Amniotic stem cell (primary cell): ENCODE results near the gene FOSB.
"Not testable (repeated sequence)": the region's sequence is repeated elsewhere in the genome, so short reads cannot be mapped to it uniquely, and the experiment has no call there.

Source experiments
- DNase-seq: peaks from one replicate; lab custom pipeline; 2025; lab: John Stamatoyannopoulos, UW

FOSB gene

DNA sequence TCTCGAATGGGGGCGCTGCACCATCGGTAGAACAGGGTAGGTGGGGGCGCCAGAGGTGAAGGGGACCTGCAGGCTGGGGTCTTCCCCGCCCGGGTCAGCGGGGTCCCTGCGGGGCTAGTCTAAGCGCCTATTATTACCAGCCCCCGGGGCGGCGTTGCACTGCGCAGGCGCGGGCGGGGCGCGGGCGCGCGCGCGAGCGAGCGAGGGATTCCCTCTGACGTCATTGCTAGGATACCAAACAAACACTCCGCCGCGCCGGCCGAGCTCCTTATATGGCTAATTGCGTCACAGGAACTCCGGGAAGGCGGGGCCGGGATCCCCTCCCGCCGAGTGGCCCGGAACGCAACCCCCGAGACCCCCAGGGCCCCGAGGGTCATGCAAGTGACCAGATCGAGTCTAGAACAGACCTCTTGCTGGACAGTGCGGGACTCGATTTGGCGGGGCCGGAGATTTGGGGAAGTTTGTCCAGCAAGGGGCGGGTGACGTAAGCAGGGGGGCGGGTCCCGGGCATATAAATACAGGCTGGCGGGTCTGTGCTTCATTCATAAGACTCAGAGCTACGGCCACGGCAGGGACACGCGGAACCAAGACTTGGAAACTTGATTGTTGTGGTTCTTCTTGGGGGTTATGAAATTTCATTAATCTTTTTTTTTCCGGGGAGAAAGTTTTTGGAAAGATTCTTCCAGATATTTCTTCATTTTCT lies at the start of gene FOSB:
FOSB (plus strand) TSS at position 541 of the 703 bp plus-strand sequence. CDS start 591 bp downstream, outside the sequence.
- DNase-seq: peak; percentile 94

DNA sequence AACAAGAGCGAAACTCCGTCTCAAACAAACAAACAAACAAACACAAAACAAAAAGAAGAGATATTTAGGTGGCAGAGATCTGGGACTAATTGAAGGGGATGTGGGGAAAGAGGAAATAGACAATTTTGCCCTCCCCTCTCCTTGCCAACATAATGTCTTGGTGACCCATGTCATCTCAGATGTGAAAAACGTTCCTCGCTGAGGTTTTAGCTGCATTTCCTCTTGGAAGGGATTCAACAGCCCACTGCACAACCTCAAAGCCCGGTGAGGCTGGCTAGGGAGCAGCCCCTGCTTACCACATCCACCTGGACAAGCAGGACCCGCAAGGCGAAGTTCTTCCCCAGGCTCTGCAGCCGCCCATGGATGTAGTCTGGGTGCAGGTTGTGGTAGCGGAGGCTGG lies 49.0 kb upstream of the FOSB start:
- no peak for DNase-seq

GRCh38 chr19:45419396-45419795 lies 48.4 kb upstream of the FOSB start:
- no peak for DNase-seq

DNA sequence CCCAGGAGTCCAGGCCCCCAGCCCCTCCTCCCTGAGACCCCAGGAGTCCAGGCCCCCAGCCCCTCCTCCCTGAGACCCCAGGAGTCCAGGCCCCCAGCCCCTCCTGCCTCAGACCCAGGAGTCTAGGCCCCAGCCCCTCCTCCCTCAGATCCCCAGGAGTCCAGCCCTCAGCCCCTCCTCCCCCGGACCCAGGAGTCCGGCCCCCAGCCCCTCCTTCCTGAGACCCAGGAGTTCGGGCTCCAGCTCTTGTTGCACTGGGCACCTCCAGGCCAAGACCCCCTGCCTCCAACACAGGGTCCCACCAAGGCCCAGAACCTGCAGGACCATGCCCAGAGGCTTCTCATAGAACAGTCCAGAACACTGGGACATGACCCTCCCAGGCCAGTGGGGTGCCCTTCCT lies 47.9 kb upstream of the FOSB start:
- no peak for DNase-seq

DNA sequence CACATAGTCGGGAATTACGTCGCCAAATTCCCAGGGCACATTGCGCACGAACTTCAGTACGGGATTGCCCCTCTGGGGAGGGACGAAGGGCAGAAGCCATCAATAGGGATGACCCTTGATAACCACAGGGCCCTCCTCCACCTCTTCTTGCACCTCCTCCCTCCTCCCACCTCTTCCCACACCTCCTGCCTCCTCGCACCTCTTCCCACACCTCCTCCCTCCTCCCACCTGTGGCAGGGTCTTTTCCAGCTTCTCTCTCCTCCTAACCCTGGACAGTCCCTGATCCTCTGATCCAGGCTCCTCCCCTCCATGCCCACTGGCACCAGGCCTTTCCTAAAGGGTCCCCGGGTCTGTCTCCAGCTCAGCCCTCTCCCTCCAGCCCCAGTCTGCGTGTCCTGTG lies 47.4 kb upstream of the FOSB start:
- DNase-seq: no peak

GRCh38 chr19:45420871-45421270 lies 46.9 kb upstream of the FOSB start:
- no peak for DNase-seq

DNA sequence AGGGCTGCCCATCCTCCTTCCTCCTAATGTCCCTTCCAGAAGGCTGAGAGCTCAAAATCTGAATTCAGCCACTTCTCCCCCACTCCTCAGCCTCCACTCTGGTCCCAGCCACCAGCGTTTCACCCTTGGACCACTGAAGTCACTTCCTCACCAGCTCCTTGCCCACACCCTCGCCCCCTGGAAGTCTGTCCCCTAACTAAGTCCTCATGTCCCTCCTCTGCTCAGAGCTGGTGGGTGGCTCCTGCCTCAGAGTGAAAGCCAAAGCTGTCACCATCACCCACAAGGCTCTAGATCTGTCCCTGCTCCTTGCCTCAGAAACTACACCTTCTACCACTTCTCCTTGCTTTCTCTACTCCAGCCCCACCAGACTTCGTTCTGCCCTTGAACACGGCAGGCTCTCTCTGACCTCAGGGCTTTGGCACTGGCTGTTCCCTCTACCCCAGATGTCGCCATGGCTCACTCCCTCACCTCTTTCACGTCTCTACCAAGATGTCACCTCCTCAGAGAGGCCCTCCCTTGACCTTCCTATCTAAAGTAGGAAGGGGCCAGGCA lies 45.8 kb upstream of the FOSB start:
- no peak for DNase-seq

DNA sequence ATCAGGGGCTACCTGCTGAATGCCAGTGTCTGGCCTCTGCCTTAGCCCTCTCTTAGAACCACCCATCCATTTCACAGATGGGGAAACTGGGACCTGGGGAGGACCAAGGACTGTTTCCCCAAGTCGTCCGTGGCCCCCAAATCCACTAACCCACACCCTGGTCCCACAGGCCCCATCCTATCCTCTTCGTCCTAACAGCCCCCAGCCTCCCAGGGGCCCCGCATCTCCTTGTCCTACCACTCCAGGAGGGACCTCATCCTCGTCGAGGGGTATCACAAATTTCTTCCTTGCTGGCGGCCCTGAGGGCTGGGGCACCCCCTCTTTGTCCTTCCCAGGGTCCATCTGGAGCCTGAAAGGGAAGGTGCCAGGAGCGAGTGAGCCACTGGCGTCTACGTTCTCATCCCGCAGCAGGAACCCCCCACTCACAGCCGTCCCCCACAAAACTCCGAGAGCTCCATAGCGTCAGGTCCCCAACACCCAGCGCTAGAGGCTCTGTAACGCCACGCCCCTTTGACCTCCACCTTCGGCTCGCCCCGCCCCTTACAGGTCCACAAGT lies 44.7 kb upstream of the FOSB start:
- no peak for DNase-seq

GRCh38 chr19:45423589-45424190 lies 44.1 kb upstream of the FOSB start, which contains the start of gene ERCC1:
Gene ERCC1 (minus strand): TSS chr19:45423917. CDS start chr19:45423374, 543 bp downstream.
- DNase-seq: peak; percentile 90

DNA sequence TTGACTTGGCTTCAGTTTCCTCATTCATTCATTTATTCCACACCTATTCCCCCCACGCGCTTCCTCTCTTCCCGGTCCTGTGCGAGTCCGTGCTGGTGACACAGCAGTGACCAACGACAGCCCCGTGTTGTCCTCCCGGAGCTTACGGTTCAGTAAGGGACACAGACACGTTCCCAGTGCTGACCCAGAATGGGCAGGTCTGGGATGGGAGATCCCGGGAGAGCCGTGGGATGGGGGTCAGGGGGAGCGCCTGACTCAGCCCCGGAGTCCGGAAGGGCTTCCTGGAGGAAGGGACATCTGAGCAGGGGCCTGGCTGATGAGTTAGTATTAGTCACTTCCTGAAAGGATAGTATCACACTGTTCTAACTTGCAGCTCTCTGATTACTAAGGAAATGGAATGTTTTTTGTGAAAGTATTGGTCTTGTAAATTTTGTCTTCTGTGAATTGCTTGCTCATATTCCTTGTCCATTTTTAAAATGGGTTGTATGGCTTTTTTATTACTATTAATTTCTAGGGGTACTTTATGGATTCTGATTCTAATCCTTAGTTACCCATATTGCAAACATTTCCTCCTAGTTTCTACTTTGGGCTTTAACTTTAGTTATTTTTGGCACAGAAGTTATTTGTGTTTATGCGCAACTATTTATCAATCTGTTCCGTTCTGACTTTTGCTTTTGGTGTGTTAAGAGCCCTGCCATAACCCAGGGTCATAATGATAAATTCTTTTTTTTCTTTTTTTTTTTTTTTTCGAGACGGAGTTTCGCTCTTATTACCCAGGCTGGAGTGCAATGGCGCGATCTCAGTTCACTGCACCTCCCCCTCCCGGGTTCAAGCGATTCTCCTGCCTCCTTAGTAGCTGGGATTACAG lies 43.4 kb upstream of the FOSB start:
- peak; percentile 82 for DNase-seq

DNA sequence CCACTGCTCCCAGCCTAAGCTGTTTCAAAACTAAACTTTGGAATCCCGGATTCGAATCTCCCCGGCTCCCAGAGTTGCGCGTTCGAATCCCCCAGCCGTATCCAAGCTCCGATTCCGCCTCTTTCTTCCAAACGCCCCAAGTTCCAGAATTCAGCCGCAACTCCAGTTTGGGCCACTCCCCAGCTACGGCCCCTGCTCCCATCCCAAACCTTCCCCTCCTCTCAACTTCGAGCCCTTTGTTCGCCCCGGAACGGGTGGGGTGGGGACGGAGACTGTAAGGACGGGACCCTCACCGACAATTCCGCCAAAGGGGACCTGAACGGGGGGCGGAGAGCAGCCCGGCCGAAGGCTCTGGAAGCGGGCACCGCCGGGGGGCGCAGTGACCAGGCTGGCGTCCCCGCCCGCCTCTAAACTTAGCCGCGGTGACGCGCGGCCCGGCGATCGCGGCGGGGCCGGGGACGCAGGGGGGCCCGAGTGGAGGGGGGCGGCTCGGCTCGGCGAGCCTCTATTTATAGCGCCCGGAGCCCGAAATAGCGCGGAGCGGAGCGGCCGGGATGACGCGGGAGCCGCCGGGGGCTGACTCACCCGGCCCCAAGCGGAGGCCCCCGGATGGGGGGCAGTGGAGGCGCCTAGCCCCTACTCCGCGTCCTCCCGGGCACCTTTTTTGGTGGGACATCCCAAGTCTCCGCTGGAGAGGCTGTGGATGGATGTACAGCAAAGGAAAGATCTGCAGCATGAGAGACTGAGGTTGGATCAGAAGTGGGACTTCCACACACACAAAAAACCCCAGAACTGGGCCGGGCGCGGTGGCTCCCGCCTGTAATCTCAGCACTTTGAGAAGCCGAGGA lies 39.2 kb upstream of the FOSB start:
- DNase-seq: peak; percentile 24

- not testable (repeated sequence) for DNase-seq
These were observed 37.9 kb upstream of the FOSB start for GRCh38 chr19:45429896-45430295.

DNA sequence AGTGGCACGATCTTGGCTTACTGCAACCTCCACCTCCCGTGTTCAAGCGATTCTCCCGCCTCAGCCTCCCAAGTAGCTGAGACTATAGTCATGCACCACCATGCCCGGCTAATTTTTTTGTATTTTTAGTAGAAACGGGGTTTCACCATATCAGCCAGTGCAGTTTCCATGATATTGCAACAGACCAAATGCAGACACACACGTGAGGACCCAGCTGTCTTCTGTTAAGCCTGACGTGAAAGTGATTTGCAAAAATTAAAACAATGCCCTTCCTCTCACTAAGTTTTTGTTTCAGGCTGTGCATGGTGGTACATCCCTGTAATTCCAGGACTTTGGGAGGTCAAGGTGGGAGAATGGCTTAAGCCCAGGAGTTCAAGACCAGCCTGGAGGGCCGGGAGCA lies 36.8 kb upstream of the FOSB start:
- DNase-seq: not testable (repeated sequence)

DNA sequence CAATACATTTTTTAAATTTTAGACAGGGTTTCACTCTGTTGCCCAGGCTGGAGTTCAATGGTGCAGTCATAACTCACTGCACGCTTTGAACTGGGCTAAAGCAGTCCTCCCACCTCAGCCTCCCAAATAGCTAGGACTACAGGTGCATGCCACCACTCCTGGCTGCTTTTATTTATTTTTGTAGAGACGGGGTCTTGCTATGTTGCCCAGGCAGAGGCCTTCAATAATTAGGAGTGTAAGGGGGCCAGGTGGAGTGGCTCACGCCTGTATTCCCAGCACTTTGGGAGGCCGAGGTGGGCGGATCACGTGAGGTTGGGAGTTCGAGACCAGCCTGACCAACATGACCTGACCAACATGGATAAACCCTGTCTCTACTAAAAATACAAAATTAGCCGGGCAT lies 35.3 kb upstream of the FOSB start:
- DNase-seq: not testable (repeated sequence)

DNA sequence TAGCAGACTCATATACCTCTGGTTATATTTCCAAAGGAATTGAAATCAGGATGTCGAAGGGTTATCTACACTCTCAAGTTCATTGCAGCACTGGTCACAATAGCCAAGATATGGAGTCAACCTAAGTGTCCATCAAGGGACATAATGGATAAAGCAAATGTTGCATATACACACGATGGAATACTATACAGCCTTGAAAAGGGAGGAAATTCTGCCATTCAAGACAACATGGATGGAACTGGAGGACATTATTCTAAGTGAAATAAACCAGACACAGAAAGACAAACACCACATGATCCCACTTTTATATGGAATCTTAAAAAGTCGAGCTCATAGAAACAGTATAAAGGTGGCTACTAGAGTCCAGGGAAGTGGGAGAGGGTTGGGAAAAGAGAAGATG lies 30.5 kb upstream of the FOSB start:
- DNase-seq: no peak

DNA sequence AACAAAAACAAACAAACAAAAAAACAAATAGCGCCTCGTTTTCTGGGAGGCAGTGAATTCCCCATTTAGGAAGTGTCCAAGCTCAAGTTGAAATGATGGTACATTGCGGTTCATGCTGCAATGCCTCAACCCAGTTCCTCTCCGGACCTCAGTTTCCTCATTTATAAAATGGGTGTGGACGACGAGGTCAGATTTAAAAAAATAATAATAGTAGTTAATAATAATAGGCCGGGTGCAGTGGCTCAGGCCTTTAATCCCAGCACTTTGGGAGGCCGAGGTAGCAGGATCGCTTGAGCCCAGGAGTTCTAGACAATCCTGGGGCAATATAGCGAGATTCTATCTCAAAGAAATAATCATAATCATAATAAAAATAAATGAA lies 28.6 kb upstream of the FOSB start:
- DNase-seq: no peak

- peak; percentile 76 for DNase-seq
These were observed 28.1 kb upstream of the FOSB start for GRCh38 chr19:45439569-45440258.

- DNase-seq: no peak
These were observed 27.5 kb upstream of the FOSB start for GRCh38 chr19:45440259-45440638.

- no peak for DNase-seq
These were observed 26.7 kb upstream of the FOSB start for GRCh38 chr19:45440873-45441654.

- DNase-seq: no peak
These were observed 25.4 kb upstream of the FOSB start for GRCh38 chr19:45442408-45442777.
